HG02798 (cell line): Measurements from ENCODE around the gene MXI1.

Experiments
- ATAC-seq: cut with Tn5 transposase; IDR thresholded peaks from one replicate; pipeline ENCODE4 v1.9.1; 2021; ENCODE audit warnings: mild to moderate bottlenecking; ENCODE audit not compliant: unreplicated experiment, poor library complexity

Gene MXI1

DNA sequence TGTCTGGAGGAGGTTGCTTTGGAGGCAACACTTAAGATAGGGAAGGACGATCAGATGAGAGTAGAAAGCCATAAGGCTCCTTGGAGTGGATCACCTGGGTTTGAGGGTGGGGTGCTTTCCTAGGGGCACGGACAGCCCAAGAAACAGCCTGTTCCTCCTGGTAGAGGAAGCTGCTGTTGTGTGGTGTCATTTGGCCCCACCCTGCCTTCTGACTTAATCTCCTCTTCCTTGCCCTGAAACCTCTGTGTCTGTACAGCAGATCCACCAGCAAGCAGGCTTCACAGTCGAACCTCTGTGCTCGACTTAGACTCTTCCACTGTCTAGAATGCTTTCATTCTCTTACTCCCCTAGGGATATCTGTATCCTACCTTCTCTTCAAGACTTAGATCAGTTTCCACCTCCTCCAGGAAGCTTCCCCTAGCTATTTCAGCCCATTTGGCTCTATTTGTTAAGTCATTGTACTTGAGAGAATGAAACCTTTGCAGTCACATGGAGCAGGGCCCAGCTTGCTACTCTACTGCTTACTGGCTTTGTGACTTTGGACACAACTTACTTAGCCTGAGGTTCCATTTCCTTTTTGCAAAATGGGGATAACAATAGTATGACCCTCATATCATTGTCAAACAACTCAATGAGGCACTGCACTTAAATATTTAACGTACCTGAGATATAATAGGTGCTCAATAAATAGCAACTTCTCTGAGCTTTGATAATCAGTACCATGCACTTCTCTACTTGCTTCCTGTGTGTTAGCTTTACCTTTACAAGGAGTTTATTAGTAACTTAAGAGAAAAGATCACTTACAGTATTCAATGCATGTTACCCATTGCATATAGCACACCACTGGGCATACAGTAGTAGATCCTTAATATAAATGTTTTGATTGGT, 5.0 kb downstream of the MXI1 start:
- no peak for ATAC-seq

DNA sequence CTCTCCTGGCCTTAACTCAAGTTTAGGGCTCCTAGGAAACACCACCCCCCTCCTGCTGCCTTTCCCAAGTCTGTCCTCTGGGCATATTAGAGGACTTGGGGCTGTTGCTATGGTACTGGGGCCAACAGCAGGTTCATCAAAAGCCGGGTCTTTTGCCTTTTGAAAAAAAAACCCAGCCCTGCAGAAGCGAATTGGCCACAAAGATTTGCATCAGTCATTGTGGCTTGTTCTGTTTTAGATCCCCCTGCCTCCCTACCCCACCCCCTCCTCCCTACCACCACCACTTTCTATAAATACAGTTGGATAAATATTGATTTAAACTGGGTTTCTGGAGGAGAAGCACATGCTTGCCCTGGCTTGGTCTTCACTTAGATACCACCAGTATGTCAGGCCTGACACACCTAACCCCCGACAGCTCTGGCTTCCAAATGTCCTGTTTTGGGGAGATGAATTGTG, 7.0 kb downstream of the MXI1 start:
- peak; percentile 22 for ATAC-seq

DNA sequence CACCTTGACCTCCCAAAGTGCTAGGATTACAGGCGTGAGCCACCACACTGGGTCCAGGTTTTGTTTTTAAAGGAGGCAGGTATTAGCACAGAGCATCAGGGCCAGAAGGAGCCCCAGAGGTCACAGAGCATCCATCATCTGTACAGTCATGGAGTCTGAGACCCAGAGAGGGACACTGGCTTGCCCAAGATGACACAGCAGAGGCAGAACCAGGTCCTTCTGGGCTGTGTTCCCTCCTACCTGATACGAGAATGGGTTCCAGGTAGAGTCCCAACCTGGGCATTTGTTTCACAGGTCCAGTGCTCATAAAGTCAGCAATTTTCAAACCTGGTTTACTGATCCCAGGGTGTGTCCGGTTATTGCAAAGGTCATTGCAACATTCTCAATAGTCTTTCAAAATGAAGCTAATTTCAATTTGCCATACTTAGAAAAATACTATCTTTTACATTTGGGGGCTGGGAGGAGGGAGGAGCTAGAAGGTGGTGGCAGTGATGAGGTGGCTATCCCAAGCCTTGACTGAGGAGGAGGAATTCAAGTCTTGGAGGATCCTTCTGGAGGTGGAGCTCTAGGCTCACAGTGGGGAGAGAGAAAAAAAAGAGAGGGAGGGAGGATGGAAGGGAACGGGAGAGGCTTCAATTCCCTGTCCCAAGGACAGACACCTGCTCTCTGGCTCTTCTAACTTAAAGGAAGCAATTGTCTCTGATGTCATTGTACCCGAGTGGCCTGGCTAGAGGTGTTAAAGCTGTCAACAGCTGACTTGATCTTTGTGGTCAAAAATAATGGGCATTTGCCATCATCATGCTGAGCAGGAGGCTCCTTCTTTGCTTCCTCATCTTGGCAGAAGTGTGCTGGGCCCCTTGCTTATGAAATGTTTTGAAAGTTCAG, 8.1 kb downstream of the MXI1 start:
- no peak for ATAC-seq

DNA sequence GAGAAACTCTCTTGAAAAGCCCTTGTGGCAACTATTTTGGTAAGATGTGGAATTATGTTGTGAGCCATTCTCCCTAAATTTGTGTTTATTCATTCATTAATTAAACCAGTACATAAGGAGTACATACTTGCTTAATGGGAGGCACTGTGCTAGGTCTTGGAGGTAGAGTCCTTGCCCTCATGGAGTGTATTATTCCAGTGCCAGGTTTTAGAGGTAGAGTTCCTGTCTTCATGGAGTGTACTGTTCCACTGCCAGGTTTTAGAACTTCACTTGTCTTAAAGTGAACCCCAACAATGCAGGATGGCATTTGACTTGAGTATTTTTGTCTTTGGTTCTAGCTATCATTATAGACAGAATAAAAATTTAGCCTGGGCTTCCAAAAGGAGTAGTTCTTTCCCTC, 8.8 kb downstream of the MXI1 start:
- no peak for ATAC-seq

DNA sequence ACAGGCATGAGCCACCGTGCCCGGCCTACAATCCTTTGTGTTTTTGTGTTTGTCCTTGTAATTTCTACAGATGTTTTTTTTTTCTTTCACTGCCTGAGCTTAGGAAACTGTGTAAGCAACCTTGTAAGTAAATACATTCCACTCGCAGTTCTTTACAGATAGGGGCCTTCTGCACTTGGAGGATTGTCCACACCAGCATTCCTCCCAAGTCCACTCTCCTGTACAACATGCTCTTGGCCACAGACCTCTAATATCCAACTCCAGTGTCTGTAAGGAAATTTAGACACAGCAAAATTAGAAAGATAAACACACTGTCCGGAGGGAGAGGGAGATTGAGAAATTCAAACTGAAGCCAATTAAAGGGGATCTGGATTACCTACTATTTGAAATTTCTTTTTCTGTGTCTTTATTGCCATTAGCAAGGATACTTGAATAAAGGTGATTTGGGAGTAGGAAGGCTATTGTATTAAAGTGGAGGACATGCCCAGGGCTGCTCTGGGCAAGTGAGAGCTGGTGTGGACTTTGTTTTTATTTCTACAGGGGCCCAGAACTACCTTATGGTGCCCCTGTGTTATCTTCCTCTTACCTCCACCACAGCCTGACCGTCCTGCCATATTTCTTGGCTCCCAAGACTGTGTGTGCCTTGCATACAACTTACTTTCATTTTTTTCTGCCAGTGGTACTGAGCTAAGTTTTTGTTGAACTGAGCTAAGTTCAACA, 9.7 kb downstream of the MXI1 start:
- no peak for ATAC-seq

DNA sequence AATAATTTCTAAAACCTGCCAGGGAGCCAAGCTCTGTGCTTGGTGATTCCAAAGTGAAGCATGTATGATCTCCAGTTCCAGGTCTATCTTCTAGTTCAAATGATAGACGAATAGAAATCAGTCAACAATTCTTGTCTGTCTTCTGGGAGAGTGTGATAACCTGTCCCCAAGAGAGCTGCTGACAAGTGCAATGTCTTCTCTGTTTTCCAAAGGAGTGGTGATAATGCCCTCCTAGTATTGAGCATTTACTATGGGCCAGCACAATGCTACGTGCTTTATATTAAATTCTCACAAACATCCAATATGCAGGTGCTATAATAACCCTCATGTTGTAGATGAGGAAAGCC, 10.2 kb downstream of the MXI1 start:
- ATAC-seq = no peak

DNA sequence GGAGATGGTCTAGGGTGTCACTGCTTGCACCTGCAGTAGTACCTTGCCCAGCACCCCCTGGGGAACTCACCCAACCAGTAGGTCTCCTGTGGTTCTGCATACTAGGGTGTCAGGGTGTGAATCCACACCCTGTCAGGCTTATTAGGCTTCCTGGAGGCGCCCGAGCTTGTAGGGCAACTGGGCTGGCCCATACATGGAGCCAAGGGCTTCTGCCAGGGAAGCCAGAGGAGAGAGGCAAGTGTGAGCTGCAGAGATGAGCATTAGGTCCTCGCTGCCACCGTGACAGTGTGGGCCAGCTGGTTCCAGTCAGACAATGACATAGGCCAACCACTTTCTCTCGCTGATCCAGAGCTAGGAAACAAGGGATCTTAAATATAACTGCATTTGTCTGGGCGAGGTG, 11.2 kb downstream of the MXI1 start:
- no peak for ATAC-seq

DNA sequence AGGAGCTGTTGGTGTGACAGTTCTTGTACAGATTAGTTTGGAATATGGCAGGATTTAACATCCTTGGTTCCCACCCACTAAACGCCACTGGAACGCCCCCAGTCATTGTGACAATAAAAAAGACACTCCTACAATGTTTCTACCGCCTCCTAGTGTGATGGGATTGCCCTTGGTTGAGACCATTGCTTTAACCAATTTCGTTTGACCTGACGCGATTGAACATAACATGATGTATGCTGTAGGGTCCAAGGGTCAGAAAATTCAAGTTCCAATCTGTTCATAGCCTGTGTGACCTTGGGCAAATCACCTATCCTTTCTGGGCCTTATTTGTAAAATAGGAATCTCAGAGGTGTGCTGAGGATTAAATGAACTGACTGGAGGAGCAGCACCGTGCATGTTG, 12.5 kb downstream of the MXI1 start:
- no peak for ATAC-seq

DNA sequence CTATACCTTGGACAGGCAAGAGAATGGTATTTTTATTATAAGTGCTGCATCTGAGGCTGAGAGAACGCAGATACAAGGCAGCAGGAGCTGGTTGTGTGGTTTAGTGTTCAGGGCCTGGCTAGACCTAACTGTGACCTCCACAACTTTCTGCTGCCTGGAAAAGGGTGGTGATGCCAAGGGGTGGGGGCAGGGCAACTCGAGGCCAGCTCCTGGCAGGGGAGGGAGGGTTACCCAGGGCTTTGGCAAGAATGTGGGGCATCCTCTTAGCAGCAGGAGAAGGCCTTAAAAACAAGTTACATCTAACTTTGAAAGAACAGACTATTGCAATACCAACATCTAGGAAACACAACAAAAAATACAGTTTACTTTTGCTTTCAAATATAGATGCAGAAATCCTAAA, 13.0 kb downstream of the MXI1 start:
- ATAC-seq = no peak

DNA sequence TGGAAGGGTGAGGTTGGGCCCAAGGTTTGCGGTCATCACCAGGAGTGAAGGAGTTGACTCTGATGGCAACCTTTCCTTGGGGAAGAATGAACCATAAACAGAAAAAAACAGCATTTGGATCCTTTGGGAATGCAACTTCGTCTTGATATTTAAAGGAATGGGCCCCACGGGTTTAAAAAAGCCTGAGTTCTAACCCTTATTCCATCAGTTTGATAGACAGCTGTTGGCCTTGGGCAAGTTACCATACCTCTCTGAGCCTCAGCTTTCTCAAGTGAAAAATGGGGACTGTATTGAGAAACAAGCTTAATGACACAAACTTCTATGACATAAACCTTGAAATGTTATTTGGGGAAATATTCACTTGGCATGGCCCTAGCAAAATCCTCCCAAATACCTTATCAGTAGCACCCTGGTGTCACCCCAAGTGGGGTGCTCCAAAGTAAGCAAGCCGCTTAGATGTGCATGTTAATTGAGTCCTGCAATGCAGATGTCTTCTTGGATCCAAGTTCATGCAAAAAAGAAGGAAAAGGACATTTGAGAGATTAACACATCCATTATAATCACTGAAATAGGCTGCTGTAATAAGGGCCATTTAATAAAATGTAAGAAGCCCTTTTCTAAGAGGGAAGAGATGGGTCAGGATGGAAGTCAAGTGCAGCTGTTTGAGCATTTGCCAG, 13.8 kb downstream of the MXI1 start:
- ATAC-seq = no peak

DNA sequence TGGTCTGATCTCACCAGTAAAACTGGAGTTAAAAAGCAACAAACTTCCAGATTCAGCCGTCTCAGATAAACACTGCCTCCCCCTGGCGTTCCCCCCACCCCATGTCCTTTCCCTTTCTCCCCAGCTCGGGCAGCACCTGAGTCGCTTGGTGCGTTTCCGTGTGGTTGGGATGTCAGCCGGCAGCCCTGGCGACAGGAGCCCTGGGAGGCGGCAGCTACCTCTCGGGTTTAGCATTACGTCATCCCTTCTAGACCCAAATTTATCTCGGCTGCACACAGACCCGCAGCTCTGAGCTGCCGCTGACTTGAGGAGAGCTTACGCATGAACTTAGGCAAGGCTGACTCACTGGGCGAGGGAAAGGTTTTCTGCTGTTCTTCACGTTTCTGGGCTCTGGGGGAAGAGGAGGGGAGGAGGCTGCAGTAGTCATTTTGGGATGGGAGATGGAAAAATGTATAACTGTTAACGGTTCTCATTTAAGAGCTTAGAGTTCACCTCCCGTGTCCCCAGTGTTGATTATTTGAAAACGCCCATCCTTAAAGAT, 14.4 kb downstream of the MXI1 start:
- peak; percentile 46 for ATAC-seq

DNA sequence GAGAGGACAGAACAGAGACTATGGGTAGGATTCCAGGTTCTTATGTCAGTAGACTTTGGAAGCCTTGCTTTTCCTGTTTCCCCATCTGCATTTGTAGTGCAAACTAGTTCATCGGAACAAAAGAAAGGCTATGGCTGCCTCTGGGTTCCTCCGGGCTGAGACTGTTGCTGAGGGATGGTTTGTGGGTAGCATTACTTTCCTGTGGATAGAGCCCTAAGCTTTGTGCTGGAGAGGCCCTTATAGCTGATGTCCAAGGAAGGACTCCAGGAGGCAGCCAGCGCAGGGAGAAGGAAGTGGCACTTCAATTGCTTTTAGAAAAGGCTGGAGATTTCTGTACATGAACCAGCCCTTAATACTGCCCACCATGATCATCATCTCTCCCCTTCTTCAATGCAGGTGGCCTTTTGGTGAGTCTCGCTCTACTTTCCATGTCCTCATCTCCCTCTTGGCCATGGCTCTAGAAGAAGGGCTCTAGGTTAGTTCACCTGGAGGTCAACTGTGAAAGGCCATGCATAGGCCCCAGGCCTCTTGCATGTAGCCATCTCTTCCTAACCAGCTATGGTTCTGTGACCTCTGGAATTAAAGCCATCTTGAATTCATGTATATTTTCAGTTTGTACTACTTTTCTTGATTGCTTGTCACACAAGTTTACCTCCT, 15.4 kb downstream of the MXI1 start:
- ATAC-seq = no peak

DNA sequence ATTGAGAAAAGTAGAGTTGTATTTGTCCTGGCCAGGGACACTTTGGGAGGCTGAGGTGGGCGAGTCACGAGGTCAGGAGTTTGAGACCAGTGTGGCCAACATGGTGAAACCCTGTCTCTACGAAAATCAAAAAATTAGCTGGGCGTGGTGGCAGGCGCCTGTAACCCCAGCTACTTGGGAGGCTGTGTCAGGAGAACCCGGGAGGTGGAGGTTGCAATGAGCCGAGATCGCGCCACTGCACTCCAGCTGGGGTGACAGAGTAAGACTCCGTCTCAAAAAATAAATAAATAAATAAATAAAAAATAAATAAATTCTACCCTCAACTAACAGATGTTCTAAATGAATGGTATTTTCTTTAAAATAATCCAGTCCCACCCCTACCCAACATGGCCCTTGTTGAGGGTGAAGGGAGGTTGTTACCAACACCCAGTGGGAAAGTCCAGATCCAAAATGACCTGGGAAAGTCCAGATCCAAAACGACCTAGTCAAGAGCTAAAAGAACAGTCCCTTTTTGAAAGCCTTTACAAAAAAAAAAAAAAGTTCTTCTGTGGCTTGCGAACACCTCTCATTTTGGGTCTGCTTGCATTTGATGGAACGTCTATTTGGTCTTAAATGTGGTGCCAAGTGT, 16.0 kb downstream of the MXI1 start:
- ATAC-seq = no peak

DNA sequence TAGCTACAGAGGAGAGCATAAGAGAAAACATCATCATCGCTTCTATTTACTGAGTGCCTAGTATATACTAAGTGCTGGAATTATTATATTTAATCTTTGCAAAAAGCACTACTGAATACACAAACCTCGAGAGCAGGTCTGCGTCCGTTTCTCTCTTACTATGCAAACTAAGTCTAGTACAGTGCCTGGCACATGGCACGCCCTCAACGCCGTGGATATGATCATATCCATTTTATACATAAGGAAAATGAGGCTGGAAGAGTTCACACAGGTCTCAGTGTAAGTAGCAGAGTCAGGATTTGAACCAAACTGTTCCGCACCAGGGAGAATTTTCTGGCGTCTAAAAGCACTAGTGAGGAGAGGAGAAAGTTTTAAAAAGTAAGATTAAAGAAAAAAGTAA, 17.6 kb downstream of the MXI1 start:
- ATAC-seq = no peak

DNA sequence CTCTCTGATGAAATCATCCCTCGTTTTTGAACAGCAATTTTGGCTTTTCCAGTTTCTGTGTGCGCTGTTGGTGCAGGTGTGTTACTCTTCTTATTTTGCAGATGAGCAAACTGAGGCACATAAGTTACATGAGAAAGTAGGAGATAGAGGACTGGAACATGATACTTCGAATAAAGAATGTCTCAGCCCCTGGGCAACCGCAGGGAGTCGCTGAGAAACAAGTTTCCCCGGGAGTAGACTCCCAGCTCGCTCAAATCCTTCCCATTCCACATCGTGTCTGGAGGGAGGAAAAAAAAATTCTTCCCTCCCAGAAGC, 18.0 kb downstream of the MXI1 start:
- no peak for ATAC-seq

DNA sequence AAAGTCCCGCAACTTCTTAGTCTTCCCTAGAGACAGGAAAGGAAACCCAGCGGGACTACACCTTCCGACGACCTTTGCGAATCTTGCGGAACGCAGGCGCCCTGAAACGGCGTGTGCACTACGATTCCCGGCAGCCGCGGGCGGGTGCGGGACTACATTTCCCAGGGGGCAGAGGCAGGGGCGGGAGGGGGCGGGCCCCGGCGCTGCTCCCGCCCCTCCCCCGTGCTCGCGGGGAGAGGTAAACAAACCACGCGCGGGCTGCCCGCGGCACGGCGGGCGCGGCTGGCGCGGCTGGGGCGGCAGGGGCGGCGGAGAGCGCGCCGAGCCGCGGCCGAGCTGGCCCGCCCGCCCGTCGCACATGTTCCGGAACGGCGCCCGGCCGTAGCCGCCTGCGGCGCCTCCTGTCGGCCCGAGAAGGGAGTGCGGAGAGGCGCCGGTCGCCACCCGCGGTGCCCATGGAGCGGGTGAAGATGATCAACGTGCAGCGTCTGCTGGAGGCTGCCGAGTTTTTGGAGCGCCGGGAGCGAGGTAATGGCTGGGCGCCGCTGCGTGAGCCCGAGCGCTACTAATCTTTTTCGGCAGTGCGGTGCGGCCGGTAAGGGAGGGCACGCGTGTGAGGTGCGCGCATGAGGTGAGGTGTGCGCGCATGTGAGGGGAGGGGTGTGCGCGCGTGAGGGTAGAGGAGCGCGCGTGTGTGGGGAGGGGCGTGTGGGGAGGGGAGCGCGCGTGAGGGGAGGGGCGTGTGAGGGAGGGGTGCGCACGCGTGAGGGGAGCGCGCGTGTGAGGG, 18.5 kb downstream of the MXI1 start:
- ATAC-seq = peak; percentile 77

DNA sequence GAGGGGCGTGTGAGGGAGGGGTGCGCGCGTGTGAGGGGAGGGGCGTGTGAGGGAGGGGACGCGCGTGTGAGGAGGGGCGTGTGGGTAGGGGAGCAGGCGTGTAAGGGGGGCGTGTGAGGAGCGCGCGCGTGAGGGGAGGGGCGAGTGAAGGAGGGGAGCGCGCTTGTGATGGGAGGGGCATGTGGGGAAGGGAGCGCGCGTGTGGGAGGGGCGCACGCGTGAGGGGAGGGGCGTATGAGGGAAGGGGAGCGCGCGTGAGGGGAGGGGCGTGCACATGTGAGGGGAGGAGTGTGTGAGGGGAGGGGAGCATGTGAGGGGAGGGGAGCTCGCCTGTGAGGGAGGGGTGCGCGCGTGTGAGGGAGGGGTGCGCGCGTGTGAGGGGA, 19.1 kb downstream of the MXI1 start:
- peak; percentile 11 for ATAC-seq

DNA sequence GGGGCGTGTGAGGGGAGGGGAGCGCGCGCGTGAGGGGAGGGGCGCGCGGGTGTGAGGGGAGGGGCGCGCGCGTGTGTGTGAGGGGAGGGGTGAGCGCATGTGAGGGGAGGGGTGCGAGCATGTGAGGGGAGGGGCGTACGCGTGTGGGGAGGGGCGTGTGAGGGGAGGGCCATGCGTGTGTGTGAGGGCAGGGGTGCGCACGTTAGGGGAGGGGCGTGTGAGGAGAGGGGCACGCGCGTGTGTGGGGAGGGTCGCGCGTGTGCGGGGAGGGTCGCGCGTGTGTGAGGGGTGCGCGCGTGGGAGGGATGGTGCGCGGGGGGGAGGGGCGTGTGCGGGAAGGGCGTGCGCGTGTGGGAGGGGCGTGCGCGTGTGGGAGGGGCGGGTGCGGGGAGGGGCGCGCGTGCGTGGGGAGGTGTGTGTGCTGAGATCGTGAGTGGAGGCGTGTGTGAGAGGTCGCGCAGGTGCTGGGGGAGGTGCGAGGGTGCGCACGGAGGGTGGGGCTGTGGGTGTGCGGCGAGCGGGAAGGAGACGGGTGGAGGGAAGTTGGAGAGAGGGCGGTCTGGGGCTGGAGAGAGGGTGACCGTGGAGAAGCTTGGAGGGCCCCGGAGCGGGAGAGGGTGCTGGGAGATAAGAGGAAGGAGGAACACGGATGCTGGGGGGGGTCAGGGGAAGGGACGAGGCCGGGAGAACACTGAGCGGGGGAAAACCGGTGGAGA, 19.7 kb downstream of the MXI1 start:
- ATAC-seq = peak; percentile 23
